ENCODE results near the gene RPN2. TPM values are rescaled to one million over a fixed set of nuclear protein-coding genes. Genes with fewer than 3 reads are reported as not detected.

The RPN2 gene
- total RNA-seq, 1 donor from 2014 or later = 142 TPM

- no peak overlapping the region for H3K27ac Mint-ChIP-seq
- H3K9me3 Mint-ChIP-seq = no peaks in the 10 kb centered on the region
- TF ChIP-seq CTCF (IDR thresholded peaks at IDR 0.05; ENCODE audit: unreplicated experiment) = no peak
- no peaks in the 10 kb centered on the region for H3K27me3 Mint-ChIP-seq (ENCODE audit: low read depth)
- H3K36me3 Mint-ChIP-seq = peaks cover 54% of the 10 kb centered on the region
- H3K4me3 Mint-ChIP-seq = no peak overlapping the region
- H3K4me1 Mint-ChIP-seq = no peaks in the 10 kb centered on the region
- no peak for DNase-seq (ENCODE audit: low spot score in 2 of 2, unreplicated experiment in 2 of 2)
These were observed 53.0 kb downstream of the RPN2 start for GRCh38 chr20:37231947-37232630.

- no peak for DNase-seq (ENCODE audit: low spot score in 2 of 2, unreplicated experiment in 2 of 2)
- Mint-ChIP-seq H3K36me3 (peaks cover 52% of the 10 kb centered on the region), H3K4me1 (no peaks in the 10 kb centered on the region), H3K27me3 (ENCODE audit: low read depth) (no peaks in the 10 kb centered on the region), H3K27ac (no peak overlapping the region), H3K4me3 (no peak overlapping the region), H3K9me3 (no peaks in the 10 kb centered on the region)
- TF ChIP-seq CTCF (IDR thresholded peaks at IDR 0.05; ENCODE audit: unreplicated experiment) = no peak
These were observed 54.6 kb downstream of the RPN2 start for GRCh38 chr20:37233548-37234253.

- DNase-seq (ENCODE audit: low spot score in 2 of 2, unreplicated experiment in 2 of 2) = no peak
- H3K27ac Mint-ChIP-seq = no peak overlapping the region
- H3K36me3 Mint-ChIP-seq = peaks cover 49% of the 10 kb centered on the region
- no peaks in the 10 kb centered on the region for H3K9me3 Mint-ChIP-seq
- TF ChIP-seq CTCF (IDR thresholded peaks at IDR 0.05; ENCODE audit: unreplicated experiment) = no peak
- no peaks in the 10 kb centered on the region for H3K4me1 Mint-ChIP-seq
- no peaks in the 10 kb centered on the region for H3K27me3 Mint-ChIP-seq (ENCODE audit: low read depth)
- no peak overlapping the region for H3K4me3 Mint-ChIP-seq
These were observed 55.1 kb downstream of the RPN2 start for GRCh38 chr20:37234254-37234581.

- Mint-ChIP-seq H3K4me1 (no peaks in the 10 kb centered on the region), H3K27me3 (ENCODE audit: low read depth) (no peaks in the 10 kb centered on the region), H3K4me3 (no peak overlapping the region), H3K36me3 (peaks cover 43% of the 10 kb centered on the region), H3K27ac (no peak overlapping the region), H3K9me3 (no peaks in the 10 kb centered on the region)
- no peak for DNase-seq (ENCODE audit: low spot score in 2 of 2, unreplicated experiment in 2 of 2)
- TF ChIP-seq CTCF (IDR thresholded peaks at IDR 0.05; ENCODE audit: unreplicated experiment) = no peak
These were observed 55.9 kb downstream of the RPN2 start for GRCh38 chr20:37235065-37235464.

GRCh38 chr20:37236462-37236861 is 57.3 kb downstream of the RPN2 start:
- Mint-ChIP-seq H3K4me3 (no peak overlapping the region), H3K9me3 (no peaks in the 10 kb centered on the region), H3K27ac (no peak overlapping the region), H3K36me3 (peaks cover 40% of the 10 kb centered on the region), H3K27me3 (ENCODE audit: low read depth) (no peaks in the 10 kb centered on the region), H3K4me1 (no peaks in the 10 kb centered on the region)
- no peak for DNase-seq (ENCODE audit: low spot score in 2 of 2, unreplicated experiment in 2 of 2)
- TF ChIP-seq CTCF (IDR thresholded peaks at IDR 0.05; ENCODE audit: unreplicated experiment) = no peak

Data from mesothelial cell of epicardium (in vitro differentiated cells).